Erythroblast (primary cell): ENCODE measurements around the gene RNF220.

Experiments used
- GATA1 ChIP-seq: IDR thresholded peaks from 2 replicates; pipeline ENCODE4 v1.6.1; 2011; ENCODE audit warnings: low read depth, mild to moderate bottlenecking, control low read depth, low read length, moderate library complexity
- POLR2A ChIP-seq: IDR thresholded peaks from 2 replicates; pipeline ENCODE4 v1.6.1; 2011; ENCODE audit warnings: mild to moderate bottlenecking, low read length

DNA sequence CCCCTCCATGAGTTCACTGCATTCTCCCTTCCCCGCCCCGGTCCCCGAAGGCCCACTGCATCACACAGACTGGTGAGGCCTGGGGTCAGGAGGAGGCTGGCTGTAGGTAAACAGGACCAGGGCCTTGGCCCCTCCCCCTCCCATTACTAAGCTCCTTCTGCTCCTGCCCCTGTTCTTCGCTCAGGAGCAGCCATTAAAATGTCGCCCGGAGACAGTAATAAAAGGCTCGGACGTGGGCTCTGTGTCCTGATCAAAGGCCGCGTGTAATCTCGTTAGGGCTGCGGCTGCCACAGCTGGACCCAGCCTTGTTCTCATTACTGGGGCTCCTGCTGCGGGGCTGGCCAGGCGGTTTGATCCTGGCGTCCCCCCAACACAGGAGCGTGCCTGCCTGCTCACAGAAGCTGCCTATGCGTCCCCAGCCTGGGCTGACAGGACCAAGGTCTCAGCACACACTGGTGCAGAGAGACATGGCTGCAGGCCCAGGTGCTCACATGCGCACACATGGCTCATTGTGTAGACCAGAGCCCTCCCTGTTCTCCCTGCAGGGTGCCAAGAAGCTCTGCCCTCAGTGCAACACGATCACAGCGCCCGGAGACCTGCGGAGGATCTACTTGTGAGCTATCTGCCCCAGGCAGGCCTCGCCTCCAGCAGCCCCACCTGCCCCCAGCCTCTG, 245.2 kb downstream of the RNF220 start:
- TF ChIP-seq POLR2A: no peak
- TF ChIP-seq GATA1: no peak
